D721Med (cell line): ENCODE data around the gene CREB3L2.
A peak's percentile ranks its signal among the peaks of the same experiment; 100 is the strongest.

Experiments
- DNase-seq: peaks from one replicate; pipeline ENCODE4 v3.0.0; 2011; ENCODE audit warnings: low spot score; ENCODE audit not compliant: insufficient read length
- FAIRE-seq: peaks from 2 replicates; lab custom pipeline; 2011; peaks lifted over from hg19 to GRCh38; lab: Jason Lieb, UNC
- CTCF ChIP-seq: IDR thresholded peaks from 2 replicates; pipeline ENCODE4 v1.5.1; 2012; ENCODE audit warnings: mild to moderate bottlenecking, control low read depth; ENCODE audit not compliant: insufficient read depth; ENCODE audit errors: missing control alignments

The CREB3L2 gene

GRCh38 chr7:137848095-137848494, 153.8 kb downstream of the CREB3L2 start:
- no peak for FAIRE-seq
- no peak for TF ChIP-seq CTCF

GRCh38 chr7:137847568-137848050, 154.3 kb downstream of the CREB3L2 start:
- TF ChIP-seq CTCF = no peak
- FAIRE-seq (no peak), DNase-seq (no peak)

More at GRCh38 chr7:137848095-137848494, 153.8 kb downstream of the CREB3L2 start:
- no peak for DNase-seq

DNA sequence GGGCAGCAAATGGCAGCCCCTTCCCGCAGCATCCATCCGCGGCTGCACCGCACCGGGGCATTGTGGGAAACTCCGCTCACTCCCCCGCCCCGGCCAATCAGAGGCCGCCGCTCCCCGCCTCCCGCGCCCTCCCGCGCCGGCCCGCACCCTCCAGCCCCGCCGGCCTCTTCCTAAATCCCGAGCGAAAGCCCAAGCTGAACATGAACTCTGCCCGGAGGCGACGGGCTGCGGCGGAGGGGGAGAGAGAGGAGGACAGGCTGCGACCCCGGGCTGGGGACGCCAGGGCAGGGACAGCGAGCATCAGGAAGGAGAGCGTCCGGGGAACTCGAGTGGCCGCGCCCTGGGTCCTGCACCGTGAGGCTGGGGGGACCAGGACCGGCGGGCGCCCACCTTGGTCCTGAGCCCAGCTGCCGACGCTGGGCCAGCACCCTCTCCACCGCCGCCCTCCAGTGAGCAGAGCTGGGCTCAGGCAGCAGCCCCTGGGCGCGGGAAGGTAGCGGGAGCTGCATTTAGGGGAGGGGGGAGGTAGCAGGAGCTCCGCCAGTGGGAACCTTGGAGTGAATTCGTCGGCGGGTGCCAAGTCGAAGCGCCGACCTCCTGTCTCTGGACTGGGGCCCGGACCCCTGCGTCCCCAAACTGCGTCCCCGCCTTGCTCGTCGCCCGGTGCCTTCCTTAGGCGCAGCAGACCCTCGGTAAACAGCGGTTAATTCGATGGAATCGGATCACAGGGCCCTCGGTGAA, 154.9 kb downstream of the CREB3L2 start, which contains the start of gene DGKI:
DGKI (minus strand) TSS at position 148 of the 741 bp plus-strand sequence.
- no peak for TF ChIP-seq CTCF
- DNase-seq (peak; percentile 40), FAIRE-seq (no peak)

DNA sequence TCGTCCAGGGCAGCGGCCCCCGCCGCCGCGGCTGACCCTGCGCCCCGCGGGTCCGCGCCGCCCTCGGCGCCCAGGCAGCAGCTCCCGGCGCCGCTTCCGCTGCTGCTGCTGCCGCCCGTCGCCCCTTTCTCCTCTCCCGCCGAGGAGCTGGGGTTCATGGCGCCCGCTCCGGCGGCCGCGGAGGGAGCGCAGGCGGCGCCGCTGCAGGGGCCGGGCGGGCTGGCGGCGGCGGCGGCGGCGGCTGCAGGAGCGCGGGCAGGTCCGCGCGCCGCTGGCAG, 155.4 kb downstream of the CREB3L2 start:
- DNase-seq (no peak), FAIRE-seq (no peak)
- no peak for TF ChIP-seq CTCF

GRCh38 chr7:137844677-137845425, 157.0 kb downstream of the CREB3L2 start:
- FAIRE-seq (no peak), DNase-seq (no peak)
- TF ChIP-seq CTCF = no peak

GRCh38 chr7:137839903-137840779, 161.7 kb downstream of the CREB3L2 start:
- DNase-seq (no peak), FAIRE-seq (no peak)
- no peak for TF ChIP-seq CTCF
